Left lung (tissue), 10 donors: ENCODE results near the gene SLK. TPM values are rescaled to one million over a fixed set of nuclear protein-coding genes. Genes with fewer than 3 reads are reported as not detected.

Experiments used
- ATAC-seq: fragments of 200-7000 bp; cut with Tn5 transposase; one replicate; pipeline ENCODE4 v1.9.1; 2020; ENCODE audit warnings: moderate library complexity
- DNase-seq, 4 donors: peaks; one replicate each; pipeline ENCODE4 v3.0.0-alpha.2; 2013 to 2020
- H3K27ac ChIP-seq, 2 donors: fragments of 200-600 bp; sonication (generic) in 1 of 2; one replicate each; pipeline versions ENCODE4 v1.5.0 to v1.8.0; 2020 to 2021
- H3K27me3 ChIP-seq, 2 donors: fragments of 200-600 bp; sonication (generic) in 1 of 2; one replicate each; pipeline versions ENCODE4 v1.5.0 to v1.8.0; 2020 to 2021
- H3K36me3 ChIP-seq, 2 donors: fragments of 200-600 bp; sonication (generic) in 1 of 2; one replicate each; pipeline versions ENCODE4 v1.5.0 to v1.8.0; 2020 to 2021
- H3K4me1 ChIP-seq, 2 donors: fragments of 200-600 bp; one replicate each; pipeline ENCODE4 v1.8.0; 2021
- H3K4me3 ChIP-seq, 2 donors: fragments of 200-600 bp; sonication (generic) in 1 of 2; one replicate each; pipeline versions ENCODE4 v1.5.0 to v1.8.0; 2020 to 2021; ENCODE audit warnings: mild to moderate bottlenecking in 1 of 2
- H3K9me3 ChIP-seq, 2 donors: fragments of 200-600 bp; sonication (generic) in 1 of 2; one replicate each; pipeline versions ENCODE4 v1.5.0 to v1.8.0; 2020 to 2021
- CTCF ChIP-seq, 2 donors: fragments of 200-600 bp; sonication (generic) in 1 of 2; IDR thresholded peaks; one replicate each; pipeline versions ENCODE4 v1.5.0 to v1.8.0; 2021; ENCODE audit warnings: antibody characterized with exemption in 2 of 2
- intact Hi-C, 2 donors: fragments of 100-400 bp; cut with DNase I; formaldehyde crosslinking; loops; one replicate each; pipeline versions ENCODE4 v1.11.2 to v1.14.2; 2022
- polyA plus RNA-seq, 6 donors: library from polyadenylated mRNA; unstranded; fragments of 120-200 nt; gene quantifications; one replicate each; pipeline ENCODE4 v1.2.1, GENCODE V29; 2013; ENCODE audit not compliant: insufficient read length in 6 of 6
- total RNA-seq, 2 donors: library from RNA; stranded (reverse); fragmentation: NEBNext Ultra II Directional; extraction: Animal tissue kit (Norgen Biotek cat#: 25700); gene quantifications; one replicate each; pipeline ENCODE4 v1.2.1, GENCODE V29; 2021
- donor health status: DM: no; HTN: yes; CAD: no.
- donor health status: DM: no; HTN: no; CAD: no.

SLK gene
- total and polyA plus RNA-seq, 8 donors, result 52.1 to 68.1 (median 63.2) TPM

GRCh38 chr10:103949728-103950127 is 17.2 kb upstream of the SLK start:
- Histone ChIP-seq H3K9me3 (peaks cover 0 to 2% of the 10 kb centered on the region in 2 donors), H3K4me1 (no peaks in the 10 kb centered on the region), H3K27ac (no peak overlapping the region), H3K4me3 (no peak overlapping the region), H3K36me3 (no peaks in the 10 kb centered on the region), H3K27me3 (no peaks in the 10 kb centered on the region)
- TF ChIP-seq CTCF (IDR thresholded peaks at IDR 0.05), result no peak
- DNase-seq (no peak), ATAC-seq (no peak)
- intact Hi-C loops, result no loop called here

- Histone ChIP-seq H3K27me3 (no peaks in the 10 kb centered on the region), H3K4me1 (no peaks in the 10 kb centered on the region), H3K27ac (no peak overlapping the region), H3K36me3 (no peaks in the 10 kb centered on the region), H3K9me3 (peaks cover 0 to 3% of the 10 kb centered on the region in 2 donors), H3K4me3 (no peak overlapping the region)
- no peak for TF ChIP-seq CTCF (IDR thresholded peaks at IDR 0.05)
- ATAC-seq (no peak), DNase-seq (no peak)
- intact Hi-C loops, result no loop called here
Observed at GRCh38 chr10:103951183-103951582, 15.8 kb upstream of the SLK start.

GRCh38 chr10:103951942-103952341 is 15.0 kb upstream of the SLK start:
- H3K27ac ChIP-seq, result no peak overlapping the region
- no peaks in the 10 kb centered on the region for H3K4me1 ChIP-seq
- no peaks in the 10 kb centered on the region for H3K36me3 ChIP-seq
- ATAC-seq (no peak), DNase-seq (no peak)
- no peak for TF ChIP-seq CTCF (IDR thresholded peaks at IDR 0.05)
- peaks cover 0 to 3% of the 10 kb centered on the region in 2 donors for H3K9me3 ChIP-seq
- intact Hi-C loops, result no loop called here
- H3K4me3 ChIP-seq, result no peak overlapping the region
- no peaks in the 10 kb centered on the region for H3K27me3 ChIP-seq

- H3K9me3 ChIP-seq, result peaks cover 0 to 3% of the 10 kb centered on the region in 2 donors
- ATAC-seq (no peak), DNase-seq (no peak)
- no peak overlapping the region for H3K27ac ChIP-seq
- intact Hi-C loops, result no loop called here
- no peaks in the 10 kb centered on the region for H3K36me3 ChIP-seq
- no peak overlapping the region for H3K4me3 ChIP-seq
- TF ChIP-seq CTCF (IDR thresholded peaks at IDR 0.05), result no peak
- no peaks in the 10 kb centered on the region for H3K27me3 ChIP-seq
- no peaks in the 10 kb centered on the region for H3K4me1 ChIP-seq
Observed at GRCh38 chr10:103954543-103954942, 12.4 kb upstream of the SLK start.

GRCh38 chr10:103958996-103959395 is 7.9 kb upstream of the SLK start:
- no peaks in the 10 kb centered on the region for H3K4me1 ChIP-seq
- no peaks in the 10 kb centered on the region for H3K36me3 ChIP-seq
- intact Hi-C loops, result no loop called here
- H3K4me3 ChIP-seq, result no peak overlapping the region
- ATAC-seq, result no peak
- no peak for DNase-seq
- no peaks in the 10 kb centered on the region for H3K27me3 ChIP-seq
- no peak overlapping the region for H3K27ac ChIP-seq
- no peak for TF ChIP-seq CTCF (IDR thresholded peaks at IDR 0.05)
- peaks cover 0 to 3% of the 10 kb centered on the region in 2 donors for H3K9me3 ChIP-seq
